CD4-positive, alpha-beta T cell (primary cell): Measurements from ENCODE around the gene FSTL4. TPM values are rescaled to one million over a fixed set of nuclear protein-coding genes. Genes with fewer than 3 reads are reported as not detected.

ENCODE experiments used
- ATAC-seq: fragments of 200-7000 bp; cut with Tn5 transposase; one replicate; pipeline ENCODE4 v1.10.0; 2022; ENCODE audit warnings: mild to moderate bottlenecking; ENCODE audit not compliant: poor library complexity
- CTCF ChIA-PET: fragments of 350-600 bp; sonication (Branson Sonifier 250); formaldehyde crosslinking; loops from one replicate; lab custom pipeline; 2021; ENCODE audit warnings: antibody characterized with exemption, inconsistent platforms; lab: Charles Lee
- POLR2A ChIA-PET: fragments of 350-600 bp; sonication (Branson Sonifier 250); formaldehyde crosslinking; loops from one replicate; lab custom pipeline; 2021; ENCODE audit warnings: antibody characterized with exemption, inconsistent platforms; lab: Charles Lee
- DNase-seq, 14 experiments: peaks; one replicate each; pipeline ENCODE4 v3.0.0-alpha.2; 2013 to 2020; ENCODE audit warnings: mixed read lengths in 2 of 14
- H3K27ac ChIP-seq, 2 donors: one replicate each; pipeline versions ENCODE4 v1.5.1 to v1.7.0; 2013; ENCODE audit warnings: low read length in 2 of 2, low read depth in 1 of 2, mild to moderate bottlenecking in 1 of 2
- H3K27me3 ChIP-seq, 2 experiments: 1 replicate in 1 of 2; 2 replicates in 1 of 2; pipeline versions ENCODE4 v1.6.1 to v1.7.0; 2013; ENCODE audit warnings: low read length in 2 of 2, control low read depth in 1 of 2, mild to moderate bottlenecking in 1 of 2, moderate library complexity in 1 of 2; ENCODE audit not compliant: insufficient read depth in 2 of 2, control insufficient read depth in 1 of 2
- H3K36me3 ChIP-seq: one replicate; pipeline ENCODE4 v1.6.1; 2013; ENCODE audit warnings: low read length, control low read depth; ENCODE audit not compliant: insufficient read depth
- H3K4me1 ChIP-seq: one replicate; pipeline ENCODE4 v1.6.1; 2013; ENCODE audit warnings: low read length, control low read depth; ENCODE audit not compliant: insufficient read depth
- H3K4me3 ChIP-seq: one replicate; pipeline ENCODE4 v1.5.1; 2013; ENCODE audit warnings: mild to moderate bottlenecking, low read length, moderate library complexity
- H3K9me3 ChIP-seq, 2 experiments: 1 replicate in 1 of 2; 2 replicates in 1 of 2; pipeline versions ENCODE4 v1.6.1 to v1.7.0; 2013; ENCODE audit warnings: low read length in 2 of 2, mild to moderate bottlenecking in 2 of 2, control low read depth in 1 of 2, moderate library complexity in 1 of 2; ENCODE audit not compliant: control insufficient read depth in 1 of 2, insufficient read depth in 1 of 2
- H3K27ac Mint-ChIP-seq: one replicate; pipeline ENCODE4 v1.8.0; 2020; ENCODE audit warnings: mixed read lengths
- H3K27me3 Mint-ChIP-seq: one replicate; pipeline ENCODE4 v1.8.0; 2021; ENCODE audit warnings: mixed read lengths
- H3K36me3 Mint-ChIP-seq: one replicate; pipeline ENCODE4 v1.8.0; 2021; ENCODE audit warnings: low read depth, mixed read lengths
- H3K4me1 Mint-ChIP-seq: one replicate; pipeline ENCODE4 v1.8.0; 2021; ENCODE audit warnings: low read depth, mixed read lengths
- H3K4me3 Mint-ChIP-seq: one replicate; pipeline ENCODE4 v1.8.0; 2020; ENCODE audit warnings: mild to moderate bottlenecking, mixed read lengths
- H3K9me3 Mint-ChIP-seq: one replicate; pipeline ENCODE4 v1.8.0; 2020; ENCODE audit warnings: mixed read lengths
- CTCF ChIP-seq: fragments of 200-600 bp; IDR thresholded peaks from one replicate; pipeline ENCODE4 v1.8.0; 2022; ENCODE audit warnings: antibody characterized with exemption, mild to moderate bottlenecking
- intact Hi-C, 2 experiments: fragments of 100-400 bp; cut with DNase I in 1 of 2; cut with micrococcal nuclease in 1 of 2; formaldehyde crosslinking; loops; one replicate each; pipeline versions ENCODE4 v1.15.1 to v1.9.0; 2023 to 2025; cut with DNase I, micrococcal nuclease
- total RNA-seq, 174 experiments: library from RNA in 2 of 174; stranded (reverse) in 2 of 174; gene quantifications; one replicate each; pipeline ENCODE4 v1.2.3 and lab custom pipeline; 2021 to 2026

The FSTL4 gene
- total RNA-seq, 2 experiments from 2014 or later = not detected

GRCh38 chr5:133267601-133268000 lies 344.7 kb downstream of the FSTL4 start:
- Mint-ChIP-seq H3K4me1 (no peaks in the 10 kb centered on the region), H3K9me3 (no peaks in the 10 kb centered on the region), H3K27me3 (no peaks in the 10 kb centered on the region), H3K4me3 (no peak overlapping the region), H3K27ac (no peak overlapping the region), H3K36me3 (no peaks in the 10 kb centered on the region)
- intact Hi-C loops = no loop called here
- ChIA-PET POLR2A (no interaction called here), CTCF (no interaction called here)
- Histone ChIP-seq H3K27me3 (no peaks in the 10 kb centered on the region), H3K4me1 (no peaks in the 10 kb centered on the region), H3K4me3 (no peak overlapping the region), H3K27ac (no peak overlapping the region), H3K9me3 (no peaks in the 10 kb centered on the region), H3K36me3 (no peaks in the 10 kb centered on the region)
- TF ChIP-seq CTCF = no peak
- ATAC-seq (no peak), DNase-seq (no peak)

- Histone ChIP-seq H3K4me3 (no peak overlapping the region), H3K36me3 (no peaks in the 10 kb centered on the region), H3K27ac (no peak overlapping the region), H3K4me1 (no peaks in the 10 kb centered on the region), H3K27me3 (no peaks in the 10 kb centered on the region), H3K9me3 (no peaks in the 10 kb centered on the region)
- Mint-ChIP-seq H3K27me3 (no peaks in the 10 kb centered on the region), H3K27ac (no peak overlapping the region), H3K36me3 (no peaks in the 10 kb centered on the region), H3K9me3 (no peaks in the 10 kb centered on the region), H3K4me1 (no peaks in the 10 kb centered on the region), H3K4me3 (no peak overlapping the region)
- CTCF ChIA-PET = no interaction called here
- TF ChIP-seq CTCF = no peak
- ATAC-seq (no peak), DNase-seq (no peak)
- POLR2A ChIA-PET = no interaction called here
- intact Hi-C loops = no loop called here
Measured at GRCh38 chr5:133266966-133267365, 345.4 kb downstream of the FSTL4 start.

- Histone ChIP-seq H3K27me3 (no peaks in the 10 kb centered on the region), H3K9me3 (no peaks in the 10 kb centered on the region), H3K4me3 (no peak overlapping the region), H3K36me3 (no peaks in the 10 kb centered on the region), H3K4me1 (no peaks in the 10 kb centered on the region), H3K27ac (no peak overlapping the region)
- Mint-ChIP-seq H3K4me3 (no peak overlapping the region), H3K9me3 (no peaks in the 10 kb centered on the region), H3K36me3 (no peaks in the 10 kb centered on the region), H3K4me1 (no peaks in the 10 kb centered on the region), H3K27ac (no peak overlapping the region), H3K27me3 (no peaks in the 10 kb centered on the region)
- no peak for TF ChIP-seq CTCF
- ATAC-seq = no peak
- no peak for DNase-seq
- POLR2A ChIA-PET = no interaction called here
- intact Hi-C loops = no loop called here
- CTCF ChIA-PET = no interaction called here
Measured at GRCh38 chr5:133266527-133266878, 345.8 kb downstream of the FSTL4 start.
